Thoracic aorta (tissue), 2 donors: ENCODE measurements around the gene AUTS2. TPM values are rescaled to one million over a fixed set of nuclear protein-coding genes. Genes with fewer than 3 reads are reported as not detected.

Experiments
- ATAC-seq: fragments of 150-250 bp; one replicate; pipeline ENCODE4 v1.8.0; 2017; ENCODE audit warnings: low read depth; ENCODE audit not compliant: insufficient number of reproducible peaks, low FRiP score
- DNase-seq: peaks from one replicate; pipeline ENCODE4 v3.0.0-alpha.2; 2020; ENCODE audit warnings: low spot score
- H3K27ac ChIP-seq, 2 donors: fragments of 200-600 bp; sonication (generic); 1 replicate in 1 of 2; 2 replicates in 1 of 2; pipeline ENCODE4 v1.5.1; 2016; ENCODE audit warnings: mild to moderate bottlenecking in 2 of 2, moderate library complexity in 2 of 2
- H3K27me3 ChIP-seq: fragments of 200-600 bp; sonication (generic); replicated peaks from 2 replicates; pipeline ENCODE4 v1.6.0; 2016; ENCODE audit warnings: mild to moderate bottlenecking; ENCODE audit not compliant: insufficient read depth
- H3K36me3 ChIP-seq: fragments of 200-600 bp; sonication (generic); one replicate; pipeline ENCODE4 v1.5.1; 2016
- H3K4me1 ChIP-seq, 2 donors: fragments of 200-600 bp; sonication (generic); 1 replicate in 1 of 2; 2 replicates in 1 of 2; pipeline versions ENCODE4 v1.5.1 to v1.6.0; 2016; ENCODE audit warnings: low read depth in 2 of 2, mild to moderate bottlenecking in 1 of 2; ENCODE audit not compliant: control insufficient read depth in 1 of 2
- H3K4me3 ChIP-seq: fragments of 200-600 bp; sonication (generic); 2 replicates; pipeline ENCODE4 v1.5.1; 2016; ENCODE audit warnings: mild to moderate bottlenecking
- H3K9me3 ChIP-seq: fragments of 200-600 bp; sonication (generic); 2 replicates; pipeline ENCODE4 v1.5.1; 2016
- CTCF ChIP-seq: fragments of 200-600 bp; sonication (generic); IDR thresholded peaks from one replicate; pipeline ENCODE4 v1.5.1; 2019; ENCODE audit warnings: antibody characterized with exemption
- total RNA-seq, 2 donors: library from RNA; depleted of rRNA; stranded (reverse); fragments of >200 nt; gene quantifications; one replicate each; pipeline versions ENCODE4 v1.1.0 to v1.2.3, GENCODE V29; 2016

The AUTS2 gene
- total RNA-seq, 2 donors from 2014 or later: 49.4 to 101 TPM

DNA sequence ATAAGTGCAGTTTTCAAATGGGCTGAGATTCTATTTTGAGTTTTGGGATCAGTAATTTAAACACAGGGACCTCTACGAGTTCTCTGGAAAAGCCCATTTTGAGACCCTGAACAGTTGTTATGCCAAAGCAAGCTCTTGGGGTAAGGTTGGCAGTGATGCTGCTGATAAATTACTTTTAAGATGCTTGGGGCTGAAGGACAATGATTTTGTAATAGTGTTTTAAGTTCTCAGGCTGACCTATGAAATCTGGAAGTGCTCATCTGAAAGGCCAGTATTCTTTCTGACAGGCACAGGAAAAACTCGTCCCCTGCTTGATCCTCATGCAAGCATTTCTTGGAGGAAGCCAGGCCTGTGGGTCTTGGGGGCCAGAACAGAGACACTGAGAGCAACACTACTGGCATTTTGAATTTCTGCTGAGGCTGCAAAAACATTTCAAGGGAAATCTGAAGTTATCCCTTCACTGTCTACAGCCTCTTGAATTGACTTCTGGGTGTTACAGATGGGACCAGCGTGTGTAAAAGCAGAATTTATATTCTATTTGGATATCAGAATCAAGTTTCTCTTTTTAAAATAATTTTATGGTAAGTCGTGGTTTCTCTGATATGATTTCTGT lies 79.7 kb downstream of the AUTS2 start:
- TF ChIP-seq CTCF: no peak
- Histone ChIP-seq H3K27me3 (no peaks in the 10 kb centered on the region), H3K36me3 (no peaks in the 10 kb centered on the region), H3K4me3 (no peak overlapping the region), H3K9me3 (no peaks in the 10 kb centered on the region), H3K27ac (no peak overlapping the region), H3K4me1 (peaks cover 2 to 7% of the 10 kb centered on the region in 2 donors)
- no peak for DNase-seq
- no peak for ATAC-seq

DNA sequence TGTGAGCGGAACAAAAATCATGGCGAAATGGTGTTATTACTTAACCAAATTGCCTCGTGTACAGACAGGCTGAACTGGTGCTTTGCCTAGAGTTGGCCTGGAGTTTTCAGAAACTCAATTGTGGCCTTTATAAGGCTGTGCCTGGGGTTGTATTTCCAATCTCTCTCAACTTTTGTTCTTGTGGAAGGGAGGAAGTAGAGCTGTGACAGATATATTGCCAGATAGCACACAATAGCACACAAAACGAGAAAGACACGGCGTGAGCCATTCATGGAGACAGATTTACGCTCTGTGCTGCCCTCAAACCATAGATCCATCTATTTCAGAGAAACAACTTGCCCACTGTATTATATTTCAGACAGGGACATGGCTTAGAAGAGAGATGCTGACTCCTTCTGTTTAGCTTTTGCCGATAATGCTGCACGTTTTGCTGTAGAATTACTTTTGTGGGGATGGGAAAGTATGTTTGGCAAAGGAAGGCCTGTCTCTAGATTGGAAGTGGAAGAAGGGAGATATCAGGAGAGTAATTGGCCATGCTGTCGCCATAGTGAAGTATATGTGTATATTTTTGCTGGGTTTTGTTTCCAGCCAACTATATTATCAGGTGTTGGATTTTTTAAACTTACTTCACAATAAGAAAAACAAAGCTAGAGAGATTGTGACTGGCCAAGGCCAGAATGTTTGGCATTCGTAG lies 80.4 kb downstream of the AUTS2 start:
- H3K36me3 ChIP-seq: no peaks in the 10 kb centered on the region
- H3K9me3 ChIP-seq: no peaks in the 10 kb centered on the region
- no peak overlapping the region for H3K27ac ChIP-seq
- no peak for DNase-seq
- no peaks in the 10 kb centered on the region for H3K27me3 ChIP-seq
- no peak for ATAC-seq
- no peak overlapping the region for H3K4me3 ChIP-seq
- peaks cover 0 to under 1% of the 10 kb centered on the region in 2 donors for H3K4me1 ChIP-seq
- no peak for TF ChIP-seq CTCF

GRCh38 chr7:69681181-69681580 lies 82.9 kb downstream of the AUTS2 start:
- Histone ChIP-seq H3K4me1 (no peaks in the 10 kb centered on the region), H3K36me3 (no peaks in the 10 kb centered on the region), H3K27me3 (no peaks in the 10 kb centered on the region), H3K27ac (no peak overlapping the region), H3K4me3 (no peak overlapping the region), H3K9me3 (no peaks in the 10 kb centered on the region)
- TF ChIP-seq CTCF: no peak
- ATAC-seq: no peak
- no peak for DNase-seq

DNA sequence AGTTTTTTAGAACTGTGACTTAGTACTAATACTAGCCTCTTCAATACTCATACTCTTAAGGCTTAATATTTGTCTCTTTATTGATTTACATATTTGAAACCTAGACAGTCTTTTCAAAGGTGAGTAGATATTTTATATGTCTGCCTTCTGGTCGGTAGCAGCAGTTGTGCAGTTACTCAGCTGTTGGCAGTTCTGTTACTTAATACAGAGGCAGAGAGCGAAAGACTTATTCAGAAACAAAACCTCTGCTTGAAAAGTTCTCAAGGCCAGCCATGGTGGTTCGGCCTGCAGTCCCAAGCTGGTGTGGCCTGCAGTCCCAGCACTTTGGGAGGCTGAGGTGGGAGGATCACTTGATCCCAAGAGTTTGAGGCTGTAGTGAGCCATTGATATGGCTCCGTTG lies 84.2 kb downstream of the AUTS2 start:
- Histone ChIP-seq H3K27me3 (no peaks in the 10 kb centered on the region), H3K27ac (no peak overlapping the region), H3K9me3 (no peaks in the 10 kb centered on the region), H3K4me1 (no peaks in the 10 kb centered on the region), H3K36me3 (no peaks in the 10 kb centered on the region), H3K4me3 (no peak overlapping the region)
- TF ChIP-seq CTCF: no peak
- no peak for DNase-seq
- no peak for ATAC-seq

GRCh38 chr7:69683002-69683401 lies 84.7 kb downstream of the AUTS2 start:
- no peak overlapping the region for H3K27ac ChIP-seq
- H3K4me3 ChIP-seq: no peak overlapping the region
- no peak for DNase-seq
- H3K36me3 ChIP-seq: no peaks in the 10 kb centered on the region
- ATAC-seq: no peak
- no peaks in the 10 kb centered on the region for H3K27me3 ChIP-seq
- no peaks in the 10 kb centered on the region for H3K9me3 ChIP-seq
- no peaks in the 10 kb centered on the region for H3K4me1 ChIP-seq
- no peak for TF ChIP-seq CTCF
